Gastroesophageal sphincter (tissue), 3 donors: ENCODE measurements around the gene IL4R.

Source experiments
- CTCF ChIP-seq, 4 experiments: fragments of 200-600 bp in 2 of 4; fragments of 450-650 bp in 2 of 4; sonication (generic) in 1 of 4; IDR thresholded peaks; one replicate each; pipeline ENCODE4 v1.5.1; 2017 to 2019; ENCODE audit warnings: antibody characterized with exemption in 4 of 4, mild to moderate bottlenecking in 2 of 4, moderate library complexity in 2 of 4
- EP300 ChIP-seq: sonication (generic); formaldehyde crosslinking; IDR thresholded peaks from one replicate; pipeline ENCODE4 v1.6.1; 2017; ENCODE audit warnings: antibody characterized with exemption, mild to moderate bottlenecking
- POLR2A ChIP-seq, 2 donors: fragments of 450-650 bp; IDR thresholded peaks; one replicate each; pipeline ENCODE4 v1.6.1; 2017; ENCODE audit warnings: antibody characterized with exemption in 2 of 2, mild to moderate bottlenecking in 2 of 2, moderate library complexity in 1 of 2
- POLR2AphosphoS5 ChIP-seq: sonication (generic); formaldehyde crosslinking; IDR thresholded peaks from one replicate; pipeline ENCODE4 v1.6.1; 2017; ENCODE audit warnings: antibody characterized with exemption

- TF ChIP-seq CTCF (IDR thresholded peaks at IDR 0.05) (peak in 3 of 4 experiments; percentile 76 to 95 (median 81)), POLR2A (IDR thresholded peaks at IDR 0.05) (no peak), POLR2AphosphoS5 (peak; percentile 67), EP300 (no peak)
Observed at GRCh38 chr16:27367461-27368357, 53.9 kb downstream of the IL4R start.
